Stimulated activated CD8-positive, alpha-beta memory T cell treated with anti-CD3 and anti-CD28 coated beads, Interleukin-4, amount 100 ng/mL, for 4 hours (primary cell): ENCODE data around the gene KIF3C.
A peak's percentile ranks its signal among the peaks of the same experiment; 100 is the strongest.
"Not testable (repeated sequence)": the region's sequence is repeated elsewhere in the genome, so short reads cannot be mapped to it uniquely, and the experiment has no call there.

Experiments
- DNase-seq, 2 donors: peaks; one replicate each; pipeline ENCODE4 v3.0.0-alpha.2; 2020; ENCODE audit warnings: low read depth in 2 of 2, low spot score in 1 of 2

KIF3C gene

DNA sequence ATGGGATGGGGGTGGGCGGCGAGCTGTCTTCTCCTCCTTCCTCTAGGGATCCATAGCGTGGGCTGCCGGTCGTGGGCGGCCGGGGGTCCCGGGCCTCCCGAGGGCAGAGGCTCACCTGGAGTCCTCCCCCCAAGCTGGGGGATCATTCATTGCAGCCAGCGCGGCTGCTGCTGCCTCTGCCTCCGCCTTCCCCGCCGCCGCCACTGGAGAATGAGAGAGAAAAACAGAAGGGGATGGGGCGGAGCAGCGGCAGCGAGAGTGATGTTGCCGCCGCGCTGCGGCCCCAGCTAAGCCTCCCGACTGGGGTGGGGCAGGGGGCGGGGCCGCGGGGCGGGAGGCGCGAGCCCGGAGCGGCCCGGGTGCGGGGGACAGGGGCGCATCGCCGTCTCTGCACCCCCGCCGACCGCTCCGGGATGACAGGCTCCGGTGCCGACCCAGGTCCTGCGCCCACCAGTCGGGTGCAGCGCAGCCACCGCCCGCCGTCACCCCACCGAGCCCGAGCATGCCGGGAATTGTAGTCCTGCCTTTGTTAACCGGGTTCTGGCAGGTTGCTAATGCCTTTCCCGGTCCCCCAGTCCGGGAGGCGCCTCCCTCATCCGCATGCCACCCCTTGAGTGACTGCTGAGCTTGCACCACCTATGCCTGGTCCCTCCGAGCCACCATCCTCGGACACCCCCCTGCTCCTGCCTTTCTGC, at the start of gene KIF3C:
KIF3C (minus strand) TSS at position 225 of the 695 bp plus-strand sequence. CDS start 580 bp downstream, outside the sequence.
- DNase-seq, result peak; percentile 28 to 34

DNA sequence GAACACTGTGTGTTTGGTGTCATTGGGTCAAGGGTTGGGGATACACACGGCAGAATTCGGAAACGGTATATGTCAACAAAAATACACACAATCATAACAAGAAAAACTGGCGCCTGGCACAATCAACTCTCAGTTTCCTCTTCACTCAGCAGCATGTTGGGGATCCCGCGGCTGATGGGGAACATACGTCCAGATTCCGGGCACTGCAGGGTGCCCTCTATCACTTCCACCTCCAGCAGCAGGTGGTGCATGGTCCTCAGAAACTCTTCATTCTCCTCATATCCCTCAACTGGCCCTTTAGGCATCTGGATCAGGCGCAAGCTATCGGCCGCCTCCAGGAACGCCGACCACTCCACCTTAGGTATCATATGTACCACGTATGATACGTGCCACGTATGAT, 45.8 kb upstream of the KIF3C start:
- DNase-seq, result not testable (repeated sequence)

DNA sequence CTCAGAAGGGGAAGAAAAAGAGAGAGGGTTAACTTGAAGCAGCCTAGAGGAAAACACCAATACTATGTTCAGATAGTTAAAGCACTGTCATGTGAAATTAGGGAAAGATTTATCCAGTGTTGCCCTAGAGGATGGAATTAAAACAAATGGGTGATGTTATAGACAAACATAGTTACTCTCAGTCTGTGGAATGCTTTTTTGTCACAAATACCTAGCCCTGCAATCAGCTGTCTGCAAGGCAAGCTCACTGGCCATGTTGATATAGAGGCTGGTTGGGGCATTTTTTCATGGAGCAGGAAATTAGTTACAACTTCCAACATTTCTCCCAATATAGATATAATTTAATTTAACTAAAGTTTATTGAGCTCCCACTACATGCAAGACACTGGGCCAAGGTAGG, 43.2 kb upstream of the KIF3C start:
- no peak for DNase-seq

DNA sequence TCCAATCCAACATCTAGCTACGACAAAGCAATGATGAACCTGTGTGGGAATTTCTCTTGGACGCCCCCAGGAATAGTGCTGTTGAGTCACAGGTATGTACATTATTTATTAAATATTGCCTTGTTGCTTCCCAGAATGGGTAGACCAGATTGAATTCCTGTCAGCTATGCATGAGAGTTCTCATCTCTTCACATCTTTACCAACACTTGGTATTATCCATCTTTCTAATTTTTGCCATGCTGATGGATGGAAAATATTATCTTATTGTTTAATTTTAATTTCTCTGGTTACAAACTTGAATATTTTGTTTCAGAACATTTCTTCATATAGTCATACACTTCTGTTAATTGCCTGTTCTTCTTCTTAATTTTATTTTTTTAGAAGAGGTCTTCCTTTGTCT, 42.0 kb upstream of the KIF3C start:
- no peak for DNase-seq

DNA sequence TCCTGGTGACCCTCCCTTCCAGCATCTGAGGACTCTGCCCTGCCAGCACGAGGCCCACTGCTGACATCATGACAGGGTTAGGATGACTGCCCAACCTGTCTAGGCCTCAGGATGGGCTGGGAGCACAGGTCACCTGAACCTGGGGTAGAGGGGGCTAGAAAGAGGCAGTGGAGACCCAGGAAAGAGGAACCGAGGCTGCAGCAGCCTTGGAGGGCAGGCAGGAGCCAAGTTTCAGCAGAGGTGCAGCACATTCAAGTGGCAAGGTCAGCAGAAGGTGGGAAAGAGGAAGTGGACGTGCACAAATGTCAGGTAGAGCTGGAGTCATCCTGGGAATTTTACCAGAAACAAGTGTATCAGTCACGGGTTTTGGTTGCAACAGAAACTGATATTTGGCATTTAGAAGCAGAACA, 37.9 kb upstream of the KIF3C start:
- DNase-seq, result no peak

DNA sequence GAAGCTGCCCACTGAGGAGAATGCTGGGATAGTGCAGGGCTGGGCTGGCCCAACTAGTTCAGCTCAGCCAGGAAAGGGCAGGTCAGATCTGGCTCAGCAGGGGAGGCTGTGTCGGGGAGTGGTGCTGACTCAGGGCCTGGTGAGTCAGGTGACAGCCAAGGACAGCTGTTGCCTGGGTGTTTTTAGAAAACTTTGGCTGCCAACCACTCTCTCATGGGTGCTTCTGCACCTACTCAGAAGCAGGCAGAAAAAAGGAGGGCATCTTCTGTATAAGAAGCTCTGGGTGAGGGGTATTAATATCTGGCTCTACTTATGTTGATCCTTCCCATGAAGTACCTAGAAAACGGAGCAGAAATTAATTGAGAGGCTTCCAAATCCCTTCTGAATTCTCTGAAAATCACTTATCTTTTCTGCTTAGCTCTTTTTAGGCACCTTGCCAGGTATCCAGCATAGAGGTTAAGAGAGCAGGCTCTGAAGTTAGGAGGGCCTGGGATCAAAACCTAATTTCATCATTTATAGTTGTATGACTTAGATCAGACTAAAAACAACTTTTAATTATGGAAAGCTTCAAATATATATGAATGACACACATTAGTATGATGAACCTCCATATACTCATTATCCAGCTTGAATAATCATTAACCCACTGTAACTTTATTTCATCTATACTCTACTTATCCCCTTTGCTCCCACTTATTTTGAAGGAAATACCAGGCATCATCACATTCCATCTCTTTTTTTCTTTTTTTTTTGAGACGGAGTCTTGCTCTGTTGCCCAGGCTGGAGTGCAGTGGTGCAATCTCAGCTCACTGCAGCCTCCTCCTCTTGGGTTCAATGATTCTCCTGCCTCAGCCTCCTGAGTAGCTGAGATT, 36.1 kb upstream of the KIF3C start:
- DNase-seq, result peak in 1 of 2 donors; percentile 11

DNA sequence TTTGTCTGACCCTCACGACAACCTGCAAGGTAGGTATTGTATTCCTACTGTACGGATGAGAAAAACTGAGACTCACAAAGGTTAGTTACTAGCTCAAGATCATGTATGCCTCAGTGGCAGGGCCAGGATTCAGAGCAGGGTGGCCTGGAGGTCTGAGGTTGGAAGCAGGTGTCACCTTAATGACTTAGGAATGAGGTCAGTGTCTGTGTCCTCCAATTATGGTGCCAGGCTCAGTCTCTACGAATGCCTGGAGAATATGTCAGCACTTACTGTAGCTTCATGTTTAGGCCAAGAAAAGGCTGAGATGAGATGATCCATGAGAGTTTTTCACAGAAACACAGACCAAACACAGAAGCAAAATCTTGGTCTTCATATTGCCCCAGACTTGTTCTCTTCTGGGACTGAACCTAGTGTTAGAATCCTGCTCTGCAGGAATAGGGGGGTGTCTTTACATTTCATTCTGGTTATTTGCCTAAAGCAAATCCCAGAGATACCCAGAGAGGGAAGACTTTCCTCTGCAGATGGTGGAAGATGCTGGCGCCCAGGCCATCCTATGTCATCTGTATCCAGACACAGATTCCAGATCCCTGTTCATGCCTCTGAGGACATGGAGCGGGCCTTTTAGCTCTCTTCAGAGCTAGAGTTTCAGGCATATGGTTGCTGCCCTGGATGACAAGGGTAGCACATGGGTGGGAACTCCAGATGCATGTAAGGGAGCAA, 35.3 kb upstream of the KIF3C start:
- no peak for DNase-seq

DNA sequence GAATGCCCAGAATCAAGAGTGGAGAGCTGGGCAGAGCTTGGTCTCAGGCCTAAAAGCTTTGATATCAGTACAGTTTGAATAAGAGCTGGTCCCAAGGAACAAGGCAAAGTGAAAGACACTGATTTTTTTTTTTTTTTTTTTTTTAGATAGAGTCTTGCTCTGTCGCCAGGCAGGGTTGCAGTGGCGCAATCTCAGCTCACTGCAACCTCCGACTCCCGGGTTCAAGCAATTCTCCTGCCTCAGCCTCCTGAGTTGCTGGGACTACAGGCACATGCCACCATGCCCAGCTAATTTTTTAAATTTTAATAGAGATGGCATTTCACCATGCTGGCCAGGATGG, 34.4 kb upstream of the KIF3C start:
- DNase-seq, result not testable (repeated sequence)

DNA sequence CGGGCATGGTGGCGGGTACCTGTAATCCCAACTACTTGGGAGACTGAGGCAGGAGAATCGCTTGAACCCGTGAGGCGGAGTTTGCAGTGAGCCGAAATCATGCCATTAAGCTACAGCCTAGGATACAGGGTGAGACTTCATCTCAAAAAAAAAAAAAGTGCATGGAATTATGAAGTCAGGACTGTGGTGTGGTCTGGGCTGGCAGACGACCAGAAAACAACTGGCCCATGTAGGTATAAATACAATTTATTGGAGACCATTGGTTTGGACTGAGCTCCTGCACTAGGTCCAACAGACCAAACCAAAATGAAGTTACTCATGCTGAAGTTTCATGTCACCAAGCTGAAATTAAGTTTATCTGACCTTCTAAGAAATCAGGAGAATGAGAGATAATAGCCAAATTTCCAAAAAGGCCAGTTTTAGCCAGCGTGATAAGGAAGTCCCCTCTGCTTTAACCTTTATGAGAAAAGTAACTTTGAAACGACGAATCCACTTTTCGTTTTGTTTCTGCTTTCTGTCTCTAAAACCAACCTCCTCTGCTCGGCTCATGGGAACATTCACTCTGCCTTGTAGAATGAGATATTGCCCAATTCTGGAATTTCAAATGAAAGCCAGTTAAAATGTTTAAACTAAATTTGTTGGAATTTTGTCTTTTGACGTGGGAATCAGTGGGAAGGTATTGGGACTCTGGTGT, 33.9 kb upstream of the KIF3C start:
- no peak for DNase-seq

DNA sequence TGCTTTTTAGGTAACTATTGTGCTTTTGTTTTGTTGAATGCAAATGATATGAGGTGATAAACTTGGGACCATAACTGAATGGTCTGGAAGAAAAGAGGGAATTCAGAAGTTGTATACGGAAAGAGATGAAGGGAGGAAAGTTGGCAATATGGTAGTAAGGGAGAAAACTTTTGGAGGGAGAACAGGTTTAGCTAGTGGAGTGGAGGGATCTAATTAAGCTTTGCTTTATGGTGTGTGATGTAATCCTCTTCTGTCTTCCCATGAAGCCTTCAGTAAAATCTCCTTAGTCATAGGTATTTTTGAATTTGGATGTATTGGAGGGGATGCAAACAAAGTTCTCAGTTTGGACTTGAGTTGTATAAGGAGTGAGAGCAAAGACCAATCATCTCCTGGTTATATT, 31.4 kb upstream of the KIF3C start:
- no peak for DNase-seq

DNA sequence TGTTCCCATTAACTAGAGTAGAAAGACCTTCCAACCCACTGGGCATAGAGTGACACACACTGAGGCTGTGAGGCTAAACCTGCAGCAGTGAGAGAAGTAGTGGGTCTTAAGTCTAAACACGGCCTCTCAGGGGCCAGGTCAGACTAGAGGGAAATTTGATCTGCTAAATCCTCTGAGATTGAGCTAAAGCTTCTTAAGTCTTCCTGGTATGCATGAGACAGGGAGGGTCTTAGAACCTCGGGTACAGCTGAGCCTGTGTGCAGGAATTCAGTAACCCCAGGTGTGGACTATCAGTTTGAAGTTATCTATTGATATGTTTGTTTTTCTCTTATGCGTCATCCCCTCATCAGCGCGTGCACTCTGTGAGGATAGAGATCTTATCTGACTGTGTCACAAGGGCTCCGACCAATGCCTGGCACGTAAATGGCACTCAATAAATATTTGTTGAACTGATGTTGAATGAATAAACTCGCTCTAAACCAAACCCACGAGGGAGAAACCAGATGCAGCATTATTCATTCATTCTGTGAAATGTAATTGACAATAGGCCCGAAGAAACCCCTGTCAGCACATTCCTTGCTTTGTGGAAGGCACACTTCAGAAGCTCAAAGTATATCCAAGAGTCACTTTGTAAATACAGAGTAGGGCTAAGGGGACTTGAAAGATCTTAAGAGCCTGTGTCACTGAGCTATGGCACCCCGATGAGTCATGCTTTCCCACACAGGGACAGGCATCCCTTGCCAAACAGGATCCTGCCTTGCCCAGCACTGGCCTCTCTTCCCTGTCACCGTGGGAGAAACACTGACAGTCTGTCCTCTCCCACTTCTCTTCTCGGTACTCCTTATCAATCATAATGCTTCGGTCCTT, 29.9 kb upstream of the KIF3C start:
- no peak for DNase-seq

DNA sequence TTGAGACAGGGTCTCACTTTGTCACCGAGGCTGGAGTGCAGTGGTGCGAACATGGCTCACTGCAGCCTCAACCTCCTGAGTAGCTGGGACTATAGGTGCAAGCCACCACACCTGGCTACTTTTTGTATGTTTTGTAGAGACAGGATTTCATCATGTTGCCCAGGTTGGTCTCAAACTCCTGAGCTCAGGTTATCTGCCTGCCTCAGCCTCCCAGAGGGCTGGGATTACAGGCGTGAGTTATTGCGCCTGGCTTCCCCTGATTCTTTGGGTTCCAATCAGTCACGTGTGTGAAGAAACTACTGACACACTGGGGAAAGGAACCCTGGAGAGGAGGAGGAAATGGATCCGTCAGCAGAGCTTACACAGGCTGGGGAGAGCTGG, 29.3 kb upstream of the KIF3C start:
- no peak for DNase-seq

DNA sequence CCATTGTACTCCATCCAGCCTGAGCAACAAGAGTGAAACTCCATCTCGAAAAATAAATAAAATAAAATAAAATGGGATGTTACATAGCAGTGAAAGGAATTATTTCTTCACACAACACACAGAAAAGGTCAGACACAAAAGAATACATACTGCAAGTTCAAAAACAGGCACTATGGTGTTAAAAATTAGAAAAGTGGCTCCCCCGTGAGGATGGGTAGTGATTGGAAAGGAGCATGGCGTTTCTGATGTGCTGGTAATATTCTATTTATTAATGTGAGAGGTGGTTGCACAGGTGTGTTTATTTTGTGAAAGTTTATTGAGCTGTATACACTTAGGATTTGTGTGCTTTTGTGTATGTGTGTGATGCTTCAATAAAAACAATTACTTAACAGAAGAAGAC, 28.6 kb upstream of the KIF3C start:
- no peak for DNase-seq

DNA sequence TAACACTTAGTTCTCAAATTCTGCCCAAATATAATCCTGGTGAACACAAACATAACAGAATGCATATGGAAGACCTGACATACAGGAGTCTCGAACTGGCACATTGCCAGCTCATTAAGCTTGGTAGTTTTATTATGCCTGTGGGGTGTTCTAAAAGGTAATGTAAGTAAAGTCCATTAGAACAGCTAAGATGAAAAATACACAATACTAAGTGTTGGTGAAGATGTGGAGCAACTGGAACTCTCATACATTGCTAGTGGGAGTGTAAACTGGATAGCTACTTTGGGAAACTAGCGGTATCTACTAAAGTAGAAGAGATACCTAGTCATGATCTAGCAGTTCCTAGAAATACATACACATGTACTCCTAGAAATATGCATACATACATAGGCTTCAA, 27.3 kb upstream of the KIF3C start:
- DNase-seq, result no peak

DNA sequence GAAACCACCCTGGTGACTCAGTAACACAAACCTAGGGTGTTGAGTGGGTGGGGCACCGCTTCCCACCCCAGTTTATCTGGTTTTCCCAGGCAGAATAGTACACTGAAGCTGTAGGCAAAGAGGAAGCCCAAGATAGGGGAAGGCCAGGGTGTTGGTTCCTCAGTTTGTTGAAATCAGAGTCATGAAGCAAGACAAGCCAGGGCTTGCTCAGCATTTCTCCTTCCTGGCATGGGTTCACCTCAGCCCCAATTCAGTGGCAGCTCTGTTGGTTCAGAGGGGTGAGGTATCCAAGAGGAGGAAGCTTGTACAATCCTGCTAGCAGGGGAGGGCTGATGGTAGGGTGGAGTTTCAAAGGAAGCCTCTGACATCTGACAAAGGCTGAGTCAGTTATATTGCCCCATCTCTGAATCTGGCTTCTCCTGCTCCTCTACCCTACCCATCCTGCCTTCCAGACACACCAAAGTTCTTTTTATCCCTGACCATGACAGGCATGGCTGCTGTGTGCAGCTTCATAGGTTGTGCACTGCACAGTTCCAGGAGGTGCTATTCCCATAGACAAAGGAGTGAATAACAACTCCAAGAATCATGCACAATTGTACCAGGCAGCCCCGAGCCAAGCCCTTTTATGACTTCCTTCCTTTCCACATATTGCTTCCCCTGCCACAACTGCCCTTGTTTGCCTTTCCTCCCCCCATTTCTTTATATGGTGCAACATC, 26.7 kb upstream of the KIF3C start:
- DNase-seq, result no peak

DNA sequence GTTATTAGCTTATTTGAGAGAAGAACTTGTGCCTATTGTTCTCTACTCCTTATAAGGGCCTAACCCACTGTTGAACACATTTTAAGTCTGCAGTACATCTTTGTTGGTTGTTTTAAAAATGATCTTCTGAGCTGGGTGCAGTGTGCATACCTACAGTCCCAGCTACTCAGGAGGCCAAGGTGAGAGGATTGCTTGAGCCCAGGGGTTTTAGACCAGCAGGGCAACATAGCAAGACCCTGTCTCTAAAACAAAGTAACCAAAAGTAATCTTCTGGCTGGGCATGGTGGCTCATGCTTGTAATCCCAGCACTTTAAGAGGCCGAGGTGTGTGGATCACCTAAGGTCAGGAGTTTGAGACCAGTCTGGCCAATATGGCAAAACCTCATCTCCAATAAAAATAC, 25.8 kb upstream of the KIF3C start:
- DNase-seq, result no peak

DNA sequence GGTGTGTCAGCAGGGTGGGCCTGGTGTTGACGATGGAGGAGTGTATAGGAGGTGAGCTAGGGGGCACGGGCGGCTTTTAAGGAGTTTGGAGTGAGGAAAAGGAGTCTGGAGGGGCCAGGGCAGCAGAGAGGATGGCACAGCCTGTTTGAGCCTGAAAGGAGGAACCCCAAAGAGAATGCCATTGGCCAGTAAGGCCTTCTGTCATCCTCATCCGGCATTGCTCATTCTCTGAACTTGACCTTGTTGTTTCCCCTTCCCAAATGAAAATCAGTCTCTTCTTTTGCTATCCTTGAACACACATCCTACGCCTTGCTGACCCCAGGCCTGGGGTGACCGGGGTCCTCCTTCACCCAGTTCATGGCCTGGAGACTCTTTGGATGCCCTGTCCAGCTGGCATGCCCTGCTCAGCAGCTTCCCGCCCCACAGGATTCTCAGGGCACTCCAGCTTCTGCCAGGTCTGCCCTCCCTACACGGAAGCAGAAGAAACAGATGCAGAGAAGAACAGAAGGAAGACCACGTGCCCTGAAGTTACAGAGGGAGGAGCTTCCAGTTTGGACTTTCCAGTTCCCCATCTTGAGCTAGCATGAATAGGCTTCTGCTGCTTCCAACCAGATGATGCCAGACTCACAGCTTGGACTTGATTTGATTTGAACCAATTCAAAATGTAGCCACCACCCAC, 20.5 kb upstream of the KIF3C start:
- DNase-seq, result no peak

DNA sequence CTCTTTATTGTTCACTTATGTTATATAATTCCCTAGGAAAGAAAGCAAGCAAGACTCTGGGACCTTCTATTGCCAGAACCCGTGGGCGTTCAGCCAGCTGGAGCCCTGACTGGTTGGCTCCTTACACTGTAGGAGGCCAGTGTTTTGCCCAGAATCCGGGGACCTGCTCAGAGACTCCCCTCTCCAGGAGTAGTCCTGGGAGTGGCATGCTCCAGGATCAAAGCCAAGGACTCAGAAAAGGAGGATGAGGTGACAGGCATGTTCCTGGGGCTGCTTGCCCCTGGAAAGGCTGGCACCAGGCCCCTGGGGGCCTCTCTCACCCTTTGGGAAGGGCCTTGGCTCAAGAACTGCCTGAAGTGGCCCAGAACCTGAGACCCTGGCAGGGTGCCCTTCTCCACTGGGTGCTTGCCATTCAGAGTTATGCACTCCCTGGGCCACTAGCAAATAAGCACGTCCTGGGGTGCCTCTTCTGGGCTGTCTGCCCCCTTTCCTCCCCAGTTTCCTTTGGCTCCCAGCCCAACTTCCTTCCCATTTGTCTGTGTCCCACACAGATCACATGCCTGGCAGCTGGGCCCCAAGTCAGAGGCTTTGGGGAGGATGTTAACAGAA, 19.6 kb upstream of the KIF3C start:
- no peak for DNase-seq

DNA sequence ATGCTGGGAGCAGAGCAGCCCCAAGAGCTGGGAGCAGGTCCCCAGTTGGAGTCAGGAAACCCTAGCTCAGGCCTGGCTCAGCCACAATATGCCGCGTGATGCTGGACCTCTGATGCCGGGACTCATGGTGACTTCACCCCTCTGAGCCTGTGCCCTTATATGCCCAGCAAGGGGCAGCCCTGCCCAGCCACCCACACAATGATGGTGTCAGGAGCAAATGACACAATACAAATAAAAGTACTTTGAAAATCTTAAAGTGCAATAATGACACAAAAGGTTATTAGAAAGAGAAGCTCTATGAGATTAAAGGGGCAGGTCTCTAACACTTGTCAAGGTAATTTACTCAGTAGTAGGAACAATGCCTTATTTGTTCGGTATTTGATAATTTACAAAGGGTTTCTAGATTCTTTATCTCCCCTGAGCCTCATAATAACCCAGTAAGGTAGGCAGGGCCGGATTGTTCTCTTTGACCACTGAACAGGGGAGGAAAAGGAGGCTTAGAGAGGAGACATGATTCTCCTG, 18.3 kb upstream of the KIF3C start:
- DNase-seq, result no peak
